Lower leg skin (tissue), 4 donors: ENCODE measurements around the gene KCNMB2. TPM values are rescaled to one million over a fixed set of nuclear protein-coding genes. Genes with fewer than 3 reads are reported as not detected.

Experiments used
- DNase-seq, 2 donors: peaks; one replicate each; pipeline ENCODE4 v3.0.0-alpha.2; 2019; ENCODE audit warnings: low spot score in 2 of 2
- H3K4me3 ChIP-seq: fragments of 200-600 bp; sonication (generic); 2 replicates; pipeline ENCODE4 v1.5.1; 2017; ENCODE audit warnings: mild to moderate bottlenecking, low read depth; ENCODE audit not compliant: poor library complexity, severe bottlenecking
- CTCF ChIP-seq, 3 donors: fragments of 450-650 bp; IDR thresholded peaks; one replicate each; pipeline ENCODE4 v1.5.1; 2016; ENCODE audit warnings: antibody characterized with exemption in 3 of 3, mild to moderate bottlenecking in 3 of 3, moderate library complexity in 2 of 3
- POLR2A ChIP-seq, 2 donors: fragments of 450-650 bp; IDR thresholded peaks; one replicate each; pipeline ENCODE4 v1.6.1; 2016 to 2017; ENCODE audit warnings: antibody characterized with exemption in 2 of 2, mild to moderate bottlenecking in 1 of 2, moderate library complexity in 1 of 2
- WGBS, 2 donors: methylation state at CpG; one replicate each; pipeline ENCODE4 v1.1.5; 2018; 5-methylcytosine and 5-hydroxymethylcytosine counted together
- intact Hi-C: fragments of 100-400 bp; cut with DNase I; formaldehyde crosslinking; loops from one replicate; pipeline ENCODE4 v1.15.0; 2023; ENCODE audit warnings: low total_unique reads
- total RNA-seq, 4 donors: library from RNA; depleted of rRNA; stranded (reverse); fragments of >200 nt; gene quantifications; one replicate each; pipeline ENCODE4 v1.1.0, GENCODE V29; 2016

Gene KCNMB2
- total RNA-seq, 4 donors from 2014 or later = not detected

- intact Hi-C loops = no loop called here
- no peak for DNase-seq
- TF ChIP-seq POLR2A (IDR thresholded peaks at IDR 0.05) (no peak), CTCF (IDR thresholded peaks at IDR 0.05) (no peak)
- WGBS, 2 donors = 80 to 82% methylated on average over 1 of the region's 1 CpG
- no peak overlapping the region for H3K4me3 ChIP-seq
Measured at GRCh38 chr3:178806651-178807050, 270.4 kb downstream of the KCNMB2 start.

DNA sequence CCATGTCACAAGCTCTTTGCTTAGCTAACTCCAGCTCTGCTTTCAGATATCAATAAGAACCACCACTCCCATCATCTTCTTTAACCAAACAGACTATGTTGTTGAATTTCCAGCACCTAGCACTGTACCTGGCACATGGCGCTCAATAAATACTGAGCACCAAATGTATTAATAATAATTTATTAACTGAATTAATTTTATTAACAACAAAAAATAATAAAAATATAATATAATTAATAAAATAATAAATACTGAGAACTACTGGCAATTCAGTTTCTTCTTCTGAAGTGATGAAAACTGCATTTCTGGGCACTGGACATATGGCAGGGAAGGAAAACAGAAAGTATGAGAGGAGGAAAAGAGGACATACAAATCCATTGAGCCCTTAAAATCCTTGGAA is 271.5 kb downstream of the KCNMB2 start:
- 94 to 97% methylated on average over 1 of the region's 1 CpG for WGBS, 2 donors
- TF ChIP-seq CTCF (IDR thresholded peaks at IDR 0.05) (no peak), POLR2A (IDR thresholded peaks at IDR 0.05) (no peak)
- DNase-seq = no peak
- intact Hi-C loops = no loop called here
- no peak overlapping the region for H3K4me3 ChIP-seq

DNA sequence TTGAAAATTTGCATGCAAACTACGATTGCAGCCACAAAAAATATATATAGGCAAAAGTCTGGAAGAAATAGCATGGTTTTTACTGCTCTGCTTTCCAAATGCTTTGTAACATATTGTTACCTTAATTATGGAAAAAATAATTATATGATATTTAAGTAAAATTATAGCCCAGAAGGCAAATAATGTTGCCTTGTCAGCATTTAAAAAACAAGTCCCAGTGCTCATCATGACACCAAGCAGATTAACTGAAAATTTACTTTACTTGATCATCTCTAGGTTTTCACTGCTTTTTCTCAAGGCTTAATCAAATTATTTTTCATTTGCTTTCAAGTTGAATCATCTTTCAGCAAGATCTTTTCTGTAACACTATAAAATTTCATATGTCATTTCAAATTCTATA is 272.5 kb downstream of the KCNMB2 start:
- DNase-seq = no peak
- TF ChIP-seq CTCF (IDR thresholded peaks at IDR 0.05) (no peak), POLR2A (IDR thresholded peaks at IDR 0.05) (no peak)
- H3K4me3 ChIP-seq = no peak overlapping the region
- intact Hi-C loops = no loop called here
- 74 to 77% methylated on average over 1 of the region's 1 CpG for WGBS, 2 donors

GRCh38 chr3:178810181-178810580 is 273.9 kb downstream of the KCNMB2 start:
- 34 to 50% methylated on average over 2 of the region's 2 CpGs for WGBS, 2 donors
- intact Hi-C loops = no loop called here
- DNase-seq = no peak
- no peak overlapping the region for H3K4me3 ChIP-seq
- TF ChIP-seq POLR2A (IDR thresholded peaks at IDR 0.05) = no peak
- TF ChIP-seq CTCF (IDR thresholded peaks at IDR 0.05) = no peak

- intact Hi-C loops = loop anchor here (5.0 kb wide), 1 partner anchor 355 kb away; no protein-coding TSS in a partner anchor
- no peak for DNase-seq
- TF ChIP-seq CTCF (IDR thresholded peaks at IDR 0.05) (no peak), POLR2A (IDR thresholded peaks at IDR 0.05) (no peak)
- WGBS, 2 donors = 48 to 59% methylated on average over 2 of the region's 2 CpGs
- no peak overlapping the region for H3K4me3 ChIP-seq
Measured at GRCh38 chr3:178822722-178823121, 286.5 kb downstream of the KCNMB2 start.

DNA sequence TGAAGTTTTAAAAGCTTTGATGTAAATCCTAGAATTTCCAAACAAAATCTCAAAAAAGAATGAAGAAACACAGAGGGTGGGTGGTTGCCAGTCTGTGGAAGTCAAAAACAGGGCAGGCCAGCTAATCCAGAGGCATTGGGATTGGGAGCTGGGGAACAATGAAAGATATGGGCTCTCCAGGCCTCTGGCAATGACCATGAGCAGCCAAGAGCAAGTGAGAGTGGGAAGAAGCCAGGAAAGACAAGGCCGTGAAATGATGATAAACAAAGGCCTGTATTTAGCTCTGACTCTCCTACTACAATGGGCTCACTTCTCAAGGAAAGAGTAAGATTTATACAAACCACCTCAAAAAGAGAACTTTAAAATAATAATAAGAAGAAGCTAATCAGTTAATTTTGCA is 286.9 kb downstream of the KCNMB2 start:
- 63 to 70% methylated on average over 1 of the region's 1 CpG for WGBS, 2 donors
- intact Hi-C loops = loop anchor here (5.0 kb wide), 1 partner anchor 354 kb away; no protein-coding TSS in a partner anchor
- no peak overlapping the region for H3K4me3 ChIP-seq
- TF ChIP-seq CTCF (IDR thresholded peaks at IDR 0.05) = no peak
- TF ChIP-seq POLR2A (IDR thresholded peaks at IDR 0.05) = no peak
- DNase-seq = no peak
